Choroid plexus epithelial cell (primary cell): Measurements from ENCODE around the gene ARHGAP4.

Source experiments
- DNase-seq: peaks from one replicate; pipeline ENCODE4 v3.0.0-alpha.2; 2010; ENCODE audit warnings: low read depth
- H3K4me3 ChIP-seq: 2 replicates; pipeline ENCODE4 v1.5.1; 2011; ENCODE audit warnings: low read depth, mild to moderate bottlenecking, control low read depth, low read length, moderate library complexity
- TF ChIP-seq, protein P1 (sequence below): conservative IDR thresholded peaks from 2 replicates; pipeline ENCODE4 v1.5.1; 2011; ENCODE audit warnings: low read depth, mild to moderate bottlenecking, control low read depth, inconsistent platforms, low read length, moderate library complexity

ARHGAP4 gene

GRCh38 chrX:153961292-153961691 lies 35.2 kb upstream of the ARHGAP4 start:
- no peak for DNase-seq
- no peak overlapping the region for H3K4me3 ChIP-seq
- TF ChIP-seq, protein P1, sequence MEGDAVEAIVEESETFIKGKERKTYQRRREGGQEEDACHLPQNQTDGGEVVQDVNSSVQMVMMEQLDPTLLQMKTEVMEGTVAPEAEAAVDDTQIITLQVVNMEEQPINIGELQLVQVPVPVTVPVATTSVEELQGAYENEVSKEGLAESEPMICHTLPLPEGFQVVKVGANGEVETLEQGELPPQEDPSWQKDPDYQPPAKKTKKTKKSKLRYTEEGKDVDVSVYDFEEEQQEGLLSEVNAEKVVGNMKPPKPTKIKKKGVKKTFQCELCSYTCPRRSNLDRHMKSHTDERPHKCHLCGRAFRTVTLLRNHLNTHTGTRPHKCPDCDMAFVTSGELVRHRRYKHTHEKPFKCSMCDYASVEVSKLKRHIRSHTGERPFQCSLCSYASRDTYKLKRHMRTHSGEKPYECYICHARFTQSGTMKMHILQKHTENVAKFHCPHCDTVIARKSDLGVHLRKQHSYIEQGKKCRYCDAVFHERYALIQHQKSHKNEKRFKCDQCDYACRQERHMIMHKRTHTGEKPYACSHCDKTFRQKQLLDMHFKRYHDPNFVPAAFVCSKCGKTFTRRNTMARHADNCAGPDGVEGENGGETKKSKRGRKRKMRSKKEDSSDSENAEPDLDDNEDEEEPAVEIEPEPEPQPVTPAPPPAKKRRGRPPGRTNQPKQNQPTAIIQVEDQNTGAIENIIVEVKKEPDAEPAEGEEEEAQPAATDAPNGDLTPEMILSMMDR: no peak

DNA sequence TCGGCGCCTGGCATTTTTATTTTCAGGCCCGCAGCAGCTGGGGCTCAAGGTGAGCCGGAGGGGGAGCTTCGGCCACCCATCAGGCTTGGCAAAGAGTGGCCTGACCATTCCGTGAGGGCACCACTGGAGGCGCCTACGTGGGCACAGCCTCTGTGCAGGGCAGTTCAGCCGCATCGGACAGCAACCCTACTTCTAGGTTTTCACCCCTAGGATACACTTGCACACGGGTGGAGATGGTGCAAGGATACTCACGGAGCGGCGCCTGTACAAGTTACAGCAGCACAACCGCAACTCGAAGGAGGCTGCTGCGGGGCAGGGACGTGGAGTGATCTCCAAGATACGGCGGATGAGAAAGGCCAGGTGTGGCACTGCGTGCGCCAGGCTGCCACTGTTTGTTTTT lies 34.7 kb upstream of the ARHGAP4 start:
- no peak for DNase-seq
- TF ChIP-seq, protein P1: no peak
- no peak overlapping the region for H3K4me3 ChIP-seq

GRCh38 chrX:153960077-153960476 lies 34.0 kb upstream of the ARHGAP4 start:
- DNase-seq: no peak
- no peak overlapping the region for H3K4me3 ChIP-seq
- TF ChIP-seq, protein P1: no peak

DNA sequence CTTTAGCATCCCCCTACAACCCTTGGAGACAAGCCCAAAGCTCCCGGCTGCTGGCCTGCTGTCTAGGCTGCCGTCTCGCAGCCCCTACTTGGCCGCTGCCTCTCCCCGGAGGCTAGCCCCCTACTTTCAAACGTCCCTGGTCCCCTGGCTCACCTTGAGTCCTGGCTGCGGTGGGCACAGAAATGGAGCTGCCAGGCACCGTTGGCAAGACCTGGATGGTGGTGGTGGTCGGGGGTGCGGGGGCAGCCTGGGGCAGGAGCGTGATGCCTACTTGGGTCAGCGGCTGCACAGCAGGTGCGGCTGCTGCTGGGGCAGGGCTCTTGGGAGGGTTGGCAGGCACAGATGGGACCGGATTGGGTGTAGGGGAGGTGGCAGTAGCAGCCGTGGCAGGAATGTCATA lies 33.6 kb upstream of the ARHGAP4 start:
- TF ChIP-seq, protein P1: no peak
- no peak for DNase-seq
- H3K4me3 ChIP-seq: no peak overlapping the region

DNA sequence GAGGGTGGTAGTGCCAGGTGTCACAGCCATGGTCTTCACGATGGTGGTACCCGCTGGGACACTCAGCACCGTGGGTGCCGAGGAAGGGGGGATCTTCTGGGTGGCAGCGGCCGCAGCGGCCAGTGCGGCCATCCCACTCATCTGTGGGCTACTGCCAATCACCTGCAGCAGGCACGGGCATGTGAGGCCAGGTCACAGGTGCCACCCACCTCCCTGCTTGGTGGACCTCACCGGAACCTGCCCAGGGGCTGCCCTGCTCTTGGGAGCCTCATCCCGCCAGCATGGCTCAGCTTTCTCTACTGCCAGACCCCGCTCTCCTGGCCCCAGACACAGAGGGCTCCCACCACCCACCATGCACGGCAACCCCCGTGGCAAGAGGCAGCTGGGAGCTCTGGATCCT lies 32.5 kb upstream of the ARHGAP4 start:
- no peak for DNase-seq
- no peak overlapping the region for H3K4me3 ChIP-seq
- TF ChIP-seq, protein P1: no peak

DNA sequence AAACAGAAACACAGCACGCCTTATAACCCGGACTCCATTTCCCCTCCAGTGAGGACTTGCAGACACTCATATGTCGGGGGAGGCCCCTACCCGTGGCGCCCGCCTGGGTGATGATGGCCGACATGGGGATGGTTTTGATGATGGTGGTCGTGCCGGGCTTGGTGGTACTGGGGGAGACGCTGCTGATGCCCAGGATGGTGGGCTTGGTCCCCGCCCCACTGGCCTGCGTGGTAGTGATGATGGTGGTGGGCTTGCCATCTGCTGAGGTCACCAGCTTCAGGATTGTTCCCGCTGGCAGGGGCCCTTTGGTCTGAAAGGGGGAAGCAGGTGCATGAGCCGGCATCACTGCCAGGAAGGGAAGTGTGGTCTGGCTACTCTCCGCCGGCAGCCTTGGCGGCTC lies 31.2 kb upstream of the ARHGAP4 start:
- H3K4me3 ChIP-seq: no peak overlapping the region
- TF ChIP-seq, protein P1: no peak
- DNase-seq: no peak

- no peak for DNase-seq
- TF ChIP-seq, protein P1: no peak
- no peak overlapping the region for H3K4me3 ChIP-seq
Observed at GRCh38 chrX:153956044-153956907, 30.2 kb upstream of the ARHGAP4 start.
